Measurements from ENCODE around the gene TAB2.

TAB2 gene

DNA sequence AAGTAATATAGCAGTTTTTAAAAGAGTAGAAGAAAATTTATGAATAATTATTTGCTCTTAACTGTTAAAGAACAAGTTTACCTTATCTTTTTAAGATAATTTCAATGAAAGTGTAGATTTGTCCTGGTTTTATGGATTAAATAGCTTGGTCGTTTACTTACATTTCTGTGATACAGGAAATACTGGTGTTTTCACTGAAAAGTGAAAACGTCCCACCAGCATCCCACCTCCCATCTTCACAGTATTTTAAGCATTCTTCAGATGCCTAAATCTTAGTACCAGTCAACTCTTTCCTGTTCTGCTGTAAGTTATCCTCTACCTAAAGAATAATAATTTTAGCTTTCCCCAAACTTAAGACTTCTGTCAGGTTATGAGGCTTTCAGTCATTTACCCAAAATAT is 5.8 kb downstream of the TAB2 start:
- no peak for DNase-seq (ENCODE audit: low spot score)
- in situ Hi-C loops (cut with MboI; ENCODE audit: low sequenced_read_pairs, unreplicated experiment): no loop called here
- TF ChIP-seq, protein P1, sequence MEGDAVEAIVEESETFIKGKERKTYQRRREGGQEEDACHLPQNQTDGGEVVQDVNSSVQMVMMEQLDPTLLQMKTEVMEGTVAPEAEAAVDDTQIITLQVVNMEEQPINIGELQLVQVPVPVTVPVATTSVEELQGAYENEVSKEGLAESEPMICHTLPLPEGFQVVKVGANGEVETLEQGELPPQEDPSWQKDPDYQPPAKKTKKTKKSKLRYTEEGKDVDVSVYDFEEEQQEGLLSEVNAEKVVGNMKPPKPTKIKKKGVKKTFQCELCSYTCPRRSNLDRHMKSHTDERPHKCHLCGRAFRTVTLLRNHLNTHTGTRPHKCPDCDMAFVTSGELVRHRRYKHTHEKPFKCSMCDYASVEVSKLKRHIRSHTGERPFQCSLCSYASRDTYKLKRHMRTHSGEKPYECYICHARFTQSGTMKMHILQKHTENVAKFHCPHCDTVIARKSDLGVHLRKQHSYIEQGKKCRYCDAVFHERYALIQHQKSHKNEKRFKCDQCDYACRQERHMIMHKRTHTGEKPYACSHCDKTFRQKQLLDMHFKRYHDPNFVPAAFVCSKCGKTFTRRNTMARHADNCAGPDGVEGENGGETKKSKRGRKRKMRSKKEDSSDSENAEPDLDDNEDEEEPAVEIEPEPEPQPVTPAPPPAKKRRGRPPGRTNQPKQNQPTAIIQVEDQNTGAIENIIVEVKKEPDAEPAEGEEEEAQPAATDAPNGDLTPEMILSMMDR (IDR thresholded peaks at IDR 0.05; ENCODE audit: borderline replicate concordance, control extremely low read depth, extremely low read depth, insufficient read depth, missing control alignments): no peak

DNA sequence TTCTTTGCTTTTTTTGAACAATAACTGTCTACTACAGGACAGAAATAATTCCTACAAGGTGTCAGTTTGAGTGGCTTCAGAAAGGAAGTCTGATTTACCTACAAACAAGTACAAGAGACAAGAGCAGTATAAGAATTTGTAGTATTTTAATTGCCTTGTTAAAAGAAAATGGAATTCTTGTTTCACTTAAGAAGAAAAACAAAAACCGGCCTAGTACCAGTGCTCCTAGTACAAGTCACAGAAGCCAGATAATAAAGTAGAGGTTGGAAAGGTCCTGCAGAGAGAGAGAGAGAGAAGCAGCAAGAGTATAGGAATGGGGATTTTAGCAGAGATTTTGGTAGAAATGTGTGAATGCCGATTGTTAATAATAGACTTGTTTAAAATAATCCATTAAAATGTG is 6.4 kb downstream of the TAB2 start:
- in situ Hi-C loops (cut with MboI; ENCODE audit: low sequenced_read_pairs, unreplicated experiment): no loop called here
- DNase-seq (ENCODE audit: low spot score): no peak
- TF ChIP-seq, protein P1 (IDR thresholded peaks at IDR 0.05; ENCODE audit: borderline replicate concordance, control extremely low read depth, extremely low read depth, insufficient read depth, missing control alignments): no peak

DNA sequence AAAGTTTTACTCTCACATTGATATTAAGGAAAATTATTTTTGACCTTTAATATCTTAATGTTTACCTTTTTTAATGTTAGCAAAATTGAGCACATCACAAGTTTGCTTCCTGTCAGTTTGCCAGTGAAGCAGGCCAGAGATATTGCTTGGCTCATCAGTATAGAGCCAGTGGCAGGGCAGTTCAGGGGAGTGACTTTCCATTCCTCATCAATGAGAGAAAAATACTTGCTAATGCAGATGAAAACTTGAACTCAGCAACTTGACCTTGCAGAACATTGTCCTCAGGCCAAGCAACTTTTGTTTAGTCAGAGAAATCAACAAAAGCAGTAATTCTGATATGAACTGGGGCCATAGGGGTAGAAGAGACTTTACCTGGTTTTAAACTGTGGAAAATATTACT is 6.9 kb downstream of the TAB2 start:
- TF ChIP-seq, protein P1 (IDR thresholded peaks at IDR 0.05; ENCODE audit: borderline replicate concordance, control extremely low read depth, extremely low read depth, insufficient read depth, missing control alignments): no peak
- DNase-seq (ENCODE audit: low spot score): no peak

DNA sequence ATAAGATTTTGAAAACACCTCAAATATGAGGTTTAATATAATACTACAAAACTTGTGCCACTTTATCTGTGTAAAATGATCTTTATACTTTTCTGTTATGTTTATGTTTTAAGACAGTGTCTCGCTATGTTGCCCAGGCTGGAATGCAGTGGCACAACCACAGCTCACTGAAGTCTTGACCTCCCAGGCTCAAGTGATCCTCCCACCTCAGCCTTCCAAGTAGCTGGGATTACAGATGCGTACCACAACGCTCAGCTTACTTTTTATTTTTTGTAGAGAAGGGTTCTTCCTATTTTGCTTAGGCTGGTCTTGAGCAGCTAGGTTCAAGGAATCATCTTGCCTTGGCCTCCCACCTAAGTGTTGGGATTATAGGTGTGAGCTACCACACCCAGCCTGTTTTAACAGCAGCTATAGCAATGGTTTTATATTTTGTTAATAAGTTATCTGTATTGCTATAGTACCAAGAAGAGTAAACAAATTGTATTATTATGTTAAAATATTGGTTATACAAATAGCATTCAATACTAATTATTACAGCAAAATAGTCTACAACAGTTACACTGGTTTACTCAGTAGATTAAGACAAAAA is 8.2 kb downstream of the TAB2 start:
- DNase-seq (ENCODE audit: low spot score): no peak
- in situ Hi-C loops (cut with MboI; ENCODE audit: low sequenced_read_pairs, unreplicated experiment): no loop called here
- TF ChIP-seq, protein P1 (IDR thresholded peaks at IDR 0.05; ENCODE audit: borderline replicate concordance, control extremely low read depth, extremely low read depth, insufficient read depth, missing control alignments): no peak

More for the DNA sequence above, 6.9 kb downstream of the TAB2 start:
- in situ Hi-C loops (cut with MboI; ENCODE audit: low sequenced_read_pairs, unreplicated experiment): no loop called here

DNA sequence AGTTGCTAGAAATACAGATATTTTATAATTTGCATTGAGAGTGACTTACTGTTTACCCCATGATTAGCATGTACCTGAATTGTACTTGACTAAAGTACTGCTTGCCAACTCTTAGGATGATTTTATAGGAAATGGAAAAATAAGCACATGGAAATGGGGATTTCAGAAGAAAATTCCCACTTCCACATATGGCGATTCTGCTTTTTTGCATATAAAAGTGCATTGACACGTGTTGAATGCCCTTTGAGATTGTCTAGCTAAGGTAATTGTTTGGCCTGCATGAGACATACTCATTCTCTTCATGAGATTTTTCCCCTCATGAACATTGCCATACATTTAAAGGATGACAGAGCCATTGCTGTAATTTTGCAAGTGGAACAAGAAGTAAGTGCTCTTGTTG is 10.1 kb downstream of the TAB2 start:
- in situ Hi-C loops (cut with MboI; ENCODE audit: low sequenced_read_pairs, unreplicated experiment): no loop called here
- TF ChIP-seq, protein P1 (IDR thresholded peaks at IDR 0.05; ENCODE audit: borderline replicate concordance, control extremely low read depth, extremely low read depth, insufficient read depth, missing control alignments): no peak
- no peak for DNase-seq (ENCODE audit: low spot score)

DNA sequence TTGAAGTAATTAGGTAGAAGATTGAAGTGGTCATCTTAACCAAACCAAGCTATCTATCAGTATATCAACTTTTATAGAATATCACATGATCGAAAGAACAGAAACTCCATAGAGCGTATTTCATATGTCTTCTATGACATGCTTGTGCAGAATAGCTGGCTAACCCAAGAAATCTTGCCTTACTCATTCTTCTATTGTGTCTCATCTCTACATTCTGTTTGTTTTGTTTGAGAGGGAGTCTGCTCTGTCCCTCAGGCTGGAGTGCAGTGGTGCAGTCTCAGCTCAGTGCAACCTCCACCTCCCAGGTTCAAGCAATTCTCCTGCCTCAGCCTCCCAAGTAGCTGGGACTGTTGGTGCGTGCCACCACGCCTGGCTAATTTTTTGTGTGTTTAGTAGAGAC is 10.6 kb downstream of the TAB2 start:
- in situ Hi-C loops (cut with MboI; ENCODE audit: low sequenced_read_pairs, unreplicated experiment): no loop called here
- TF ChIP-seq, protein P1 (IDR thresholded peaks at IDR 0.05; ENCODE audit: borderline replicate concordance, control extremely low read depth, extremely low read depth, insufficient read depth, missing control alignments): no peak
- DNase-seq (ENCODE audit: low spot score): no peak

All from GM13976 (cell line).